BLaER1 treated with 17β-estradiol and CSF1 and Interleukin-3, amounts not matched to agents 10 nM and 100 nM (cell line): ENCODE measurements around the gene KRTAP3-3.

Source experiments
- H3K27ac ChIP-seq, 11 experiments: shearing (Covaris generic); formaldehyde crosslinking; 2 replicates each; pipeline ENCODE4 v1.8.1; 2022
- H3K27me3 ChIP-seq, 11 experiments: shearing (Covaris generic); formaldehyde crosslinking; 2 replicates each; pipeline ENCODE4 v1.8.1; 2022
- H3K36me3 ChIP-seq, 11 experiments: shearing (Covaris generic); formaldehyde crosslinking; 2 replicates each; pipeline ENCODE4 v1.8.1; 2022
- H3K4me1 ChIP-seq, 10 experiments: shearing (Covaris generic); formaldehyde crosslinking; 2 replicates each; pipeline ENCODE4 v1.8.1; 2022
- H3K4me2 ChIP-seq, 11 experiments: shearing (Covaris generic); formaldehyde crosslinking; 2 replicates each; pipeline ENCODE4 v1.8.1; 2022
- H3K4me3 ChIP-seq, 10 experiments: shearing (Covaris generic); formaldehyde crosslinking; 2 replicates each; pipeline ENCODE4 v1.8.1; 2022
- H3K9ac ChIP-seq, 11 experiments: shearing (Covaris generic); formaldehyde crosslinking; 2 replicates each; pipeline ENCODE4 v1.8.1; 2022
- H3K9me3 ChIP-seq, 11 experiments: shearing (Covaris generic); formaldehyde crosslinking; replicated peaks in 1 of 11; 2 replicates each; pipeline ENCODE4 v1.8.1; 2022
- H4K20me1 ChIP-seq, 11 experiments: shearing (Covaris generic); formaldehyde crosslinking; 2 replicates each; pipeline ENCODE4 v1.8.1; 2022
- Cebpa-rat ChIP-seq, 11 experiments: shearing (Covaris generic); IDR thresholded peaks; 2 replicates each; pipeline ENCODE4 v1.8.1; 2022

KRTAP3-3 gene

GRCh38 chr17:40967582-40967981 is 26.4 kb downstream of the KRTAP3-3 start:
- H3K4me3 ChIP-seq = no peak overlapping the region
- no peaks in the 10 kb centered on the region for H3K27me3 ChIP-seq
- TF ChIP-seq Cebpa-rat (IDR thresholded peaks at IDR 0.05) = no peak
- H3K36me3 ChIP-seq = no peaks in the 10 kb centered on the region
- no peak overlapping the region for H3K9ac ChIP-seq
- H3K4me2 ChIP-seq = no peak overlapping the region
- H3K27ac ChIP-seq = no peak overlapping the region
- peaks cover 0 to 11% (median 0%) of the 10 kb centered on the region in 11 experiments; a peak in 8 of 22 replicates for H3K9me3 ChIP-seq
- no peaks in the 10 kb centered on the region for H3K4me1 ChIP-seq
- H4K20me1 ChIP-seq = no peaks in the 10 kb centered on the region

- Histone ChIP-seq H3K4me3 (no peak within 1 kb of the TSS), H3K4me1 (no peaks in the 10 kb centered on the region), H4K20me1 (no peaks in the 10 kb centered on the region), H3K27me3 (no peaks in the 10 kb centered on the region), H3K27ac (no peak within 1 kb of the TSS), H3K9me3 (peaks cover 0 to 11% (median 0%) of the 10 kb centered on the region in 11 experiments; a peak in 8 of 22 replicates), H3K4me2 (no peak within 1 kb of the TSS), H3K36me3 (no peaks in the 10 kb centered on the region), H3K9ac (no peak within 1 kb of the TSS)
- TF ChIP-seq Cebpa-rat (IDR thresholded peaks at IDR 0.05) = no peak
These were observed 27.1 kb downstream of the KRTAP3-3 start, which contains the start of gene KRT39 for GRCh38 chr17:40966848-40967247. TSS of gene KRT39 (minus strand) at chr17:40966948. CDS start at chr17:40966856, 92 bp downstream.

GRCh38 chr17:40963838-40964237 is 30.1 kb downstream of the KRTAP3-3 start:
- no peak overlapping the region for H3K9ac ChIP-seq
- H4K20me1 ChIP-seq = no peaks in the 10 kb centered on the region
- no peak overlapping the region for H3K4me3 ChIP-seq
- TF ChIP-seq Cebpa-rat (IDR thresholded peaks at IDR 0.05) = no peak
- H3K9me3 ChIP-seq = peaks cover 0 to 11% (median 0%) of the 10 kb centered on the region in 11 experiments; a peak in 8 of 22 replicates
- no peaks in the 10 kb centered on the region for H3K27me3 ChIP-seq
- H3K27ac ChIP-seq = no peak overlapping the region
- no peak overlapping the region for H3K4me2 ChIP-seq
- no peaks in the 10 kb centered on the region for H3K36me3 ChIP-seq
- H3K4me1 ChIP-seq = no peaks in the 10 kb centered on the region

GRCh38 chr17:40962059-40962561 is 31.9 kb downstream of the KRTAP3-3 start:
- H3K9ac ChIP-seq = no peak overlapping the region

GRCh38 chr17:40961591-40961990 is 32.4 kb downstream of the KRTAP3-3 start:
- Histone ChIP-seq H3K27ac (no peak overlapping the region), H3K4me2 (no peak overlapping the region)

More at GRCh38 chr17:40962059-40962561, 31.9 kb downstream of the KRTAP3-3 start:
- H3K9me3 ChIP-seq = peaks cover 0 to 11% (median 0%) of the 10 kb centered on the region in 11 experiments; a peak in 8 of 22 replicates
- H4K20me1 ChIP-seq = no peaks in the 10 kb centered on the region
- H3K36me3 ChIP-seq = no peaks in the 10 kb centered on the region
- no peaks in the 10 kb centered on the region for H3K27me3 ChIP-seq
- TF ChIP-seq Cebpa-rat (IDR thresholded peaks at IDR 0.05) = no peak
- H3K4me1 ChIP-seq = peaks cover 0 to 4% (median 0%) of the 10 kb centered on the region in 10 experiments; a peak in 6 of 20 replicates
- no peak overlapping the region for H3K27ac ChIP-seq
- no peak overlapping the region for H3K4me3 ChIP-seq
- H3K4me2 ChIP-seq = no peak overlapping the region

GRCh38 chr17:40960144-40960543 is 33.8 kb downstream of the KRTAP3-3 start:
- Histone ChIP-seq H3K4me2 (no peak overlapping the region), H3K27me3 (no peaks in the 10 kb centered on the region), H3K4me3 (no peak overlapping the region), H3K36me3 (no peaks in the 10 kb centered on the region), H3K9me3 (peaks cover 0 to 11% (median 0%) of the 10 kb centered on the region in 11 experiments; a peak in 8 of 22 replicates), H3K9ac (no peak overlapping the region), H3K4me1 (peaks cover 0 to 17% (median 2%) of the 10 kb centered on the region in 10 experiments; a peak in 8 of 20 replicates), H4K20me1 (no peaks in the 10 kb centered on the region), H3K27ac (no peak overlapping the region)
- TF ChIP-seq Cebpa-rat (IDR thresholded peaks at IDR 0.05) = no peak

More at GRCh38 chr17:40961591-40961990, 32.4 kb downstream of the KRTAP3-3 start:
- peaks cover 0 to 11% (median 0%) of the 10 kb centered on the region in 11 experiments; a peak in 8 of 22 replicates for H3K9me3 ChIP-seq
- H3K9ac ChIP-seq = no peak overlapping the region
- H3K4me1 ChIP-seq = peaks cover 0 to 9% (median 2%) of the 10 kb centered on the region in 10 experiments; a peak in 8 of 20 replicates
- H3K36me3 ChIP-seq = no peaks in the 10 kb centered on the region
- H3K4me3 ChIP-seq = no peak overlapping the region
- no peaks in the 10 kb centered on the region for H3K27me3 ChIP-seq
- no peaks in the 10 kb centered on the region for H4K20me1 ChIP-seq
- TF ChIP-seq Cebpa-rat (IDR thresholded peaks at IDR 0.05) = no peak

GRCh38 chr17:40958086-40958953 is 35.6 kb downstream of the KRTAP3-3 start:
- Histone ChIP-seq H3K27ac (no peak overlapping the region), H4K20me1 (no peaks in the 10 kb centered on the region), H3K27me3 (no peaks in the 10 kb centered on the region), H3K9me3 (peaks cover 0 to 7% (median 0%) of the 10 kb centered on the region in 11 experiments; a peak in 8 of 22 replicates), H3K36me3 (no peaks in the 10 kb centered on the region), H3K4me2 (no peak overlapping the region), H3K9ac (no peak overlapping the region), H3K4me3 (no peak overlapping the region), H3K4me1 (peaks cover 0 to 19% (median 2%) of the 10 kb centered on the region in 10 experiments; a peak in 8 of 20 replicates)
- no peak for TF ChIP-seq Cebpa-rat (IDR thresholded peaks at IDR 0.05)

- Histone ChIP-seq H3K27me3 (no peaks in the 10 kb centered on the region), H3K4me2 (peak overlapping the region in 5 of 11 experiments; percentile 10 to 35 (median 32); a peak in 7 of 22 replicates), H3K9me3 (no peaks in the 10 kb centered on the region), H4K20me1 (no peaks in the 10 kb centered on the region), H3K9ac (no peak overlapping the region), H3K36me3 (no peaks in the 10 kb centered on the region), H3K4me3 (no peak overlapping the region), H3K4me1 (peaks cover 0 to 27% (median 2%) of the 10 kb centered on the region in 10 experiments; a peak in 8 of 20 replicates), H3K27ac (no peak overlapping the region)
- TF ChIP-seq Cebpa-rat (IDR thresholded peaks at IDR 0.05) = no peak
These were observed 37.3 kb downstream of the KRTAP3-3 start for GRCh38 chr17:40956401-40957254.
